Cardiac muscle cell (in vitro differentiated cells and primary cell): ENCODE data around the gene P2RX3. TPM values are rescaled to one million over a fixed set of nuclear protein-coding genes. Genes with fewer than 3 reads are reported as not detected.
"Not testable (repeated sequence)": the region's sequence is repeated elsewhere in the genome, so short reads cannot be mapped to it uniquely, and the experiment has no call there.

Source experiments
- DNase-seq, 2 donors: peaks; one replicate each; pipeline versions ENCODE4 v3.0.0 to v3.0.0-alpha.2; 2010 to 2017; ENCODE audit warnings: low read depth in 1 of 2, low spot score in 1 of 2
- H3K27ac ChIP-seq: fragments of 200-600 bp; sonication (generic); 2 replicates; pipeline ENCODE4 v1.5.1; 2016
- H3K27me3 ChIP-seq: fragments of 200-600 bp; sonication (generic); 2 replicates; pipeline ENCODE4 v1.6.0; 2016; ENCODE audit warnings: control low read depth
- H3K36me3 ChIP-seq: fragments of 200-600 bp; sonication (generic); 2 replicates; pipeline ENCODE4 v1.5.1; 2016; ENCODE audit warnings: control low read depth
- H3K4me1 ChIP-seq: fragments of 200-600 bp; sonication (generic); 2 replicates; pipeline ENCODE4 v1.8.1; 2017; ENCODE audit warnings: low read depth, mild to moderate bottlenecking, mixed run types
- H3K4me3 ChIP-seq: fragments of 200-600 bp; sonication (generic); 2 replicates; pipeline ENCODE4 v1.5.1; 2016; ENCODE audit warnings: mild to moderate bottlenecking
- H3K9me3 ChIP-seq: fragments of 200-600 bp; sonication (generic); 2 replicates; pipeline ENCODE4 v1.5.1; 2017; ENCODE audit warnings: low read depth, mild to moderate bottlenecking, control low read depth
- CTCF ChIP-seq: IDR thresholded peaks from 2 replicates; pipeline ENCODE4 v1.5.1; 2012; ENCODE audit warnings: low read depth, mild to moderate bottlenecking, low read length
- polyA plus RNA-seq: library from polyadenylated mRNA; unstranded; fragments of >200 nt; fragmentation: Nextera tagmentation; extraction: Ambion mirVana; gene quantifications from 2 replicates; pipeline ENCODE4 v1.2.1, GENCODE V29; 2016
- total RNA-seq: library from RNA; depleted of rRNA; stranded (reverse); fragments of >200 nt; gene quantifications from 2 replicates; pipeline ENCODE4 v1.2.3, GENCODE V29; 2016

The P2RX3 gene
- total and polyA plus RNA-seq, 2 experiments from 2014 or later: 0.09 to 0.62 TPM

GRCh38 chr11:57396744-57397143 is 58.6 kb downstream of the P2RX3 start:
- TF ChIP-seq CTCF: no peak
- Histone ChIP-seq H3K4me1 (no peaks in the 10 kb centered on the region), H3K4me3 (no peak overlapping the region), H3K9me3 (no peaks in the 10 kb centered on the region), H3K27ac (no peak overlapping the region), H3K27me3 (no peaks in the 10 kb centered on the region), H3K36me3 (no peaks in the 10 kb centered on the region)
- DNase-seq: no peak

GRCh38 chr11:57397394-57397990 is 59.3 kb downstream of the P2RX3 start:
- no peak for DNase-seq
- Histone ChIP-seq H3K9me3 (no peaks in the 10 kb centered on the region), H3K36me3 (no peaks in the 10 kb centered on the region), H3K4me3 (no peak overlapping the region), H3K4me1 (no peaks in the 10 kb centered on the region), H3K27ac (no peak overlapping the region), H3K27me3 (no peaks in the 10 kb centered on the region)
- no peak for TF ChIP-seq CTCF

GRCh38 chr11:57399221-57399620 is 61.1 kb downstream of the P2RX3 start:
- Histone ChIP-seq H3K4me3 (no peak overlapping the region), H3K27ac (no peak overlapping the region), H3K9me3 (no peaks in the 10 kb centered on the region), H3K4me1 (no peaks in the 10 kb centered on the region), H3K36me3 (no peaks in the 10 kb centered on the region), H3K27me3 (no peaks in the 10 kb centered on the region)
- no peak for TF ChIP-seq CTCF
- DNase-seq: no peak

GRCh38 chr11:57399972-57400578 is 61.9 kb downstream of the P2RX3 start:
- Histone ChIP-seq H3K36me3 (no peaks in the 10 kb centered on the region), H3K9me3 (no peaks in the 10 kb centered on the region), H3K4me3 (no peak overlapping the region), H3K4me1 (no peaks in the 10 kb centered on the region), H3K27me3 (no peaks in the 10 kb centered on the region), H3K27ac (no peak overlapping the region)
- no peak for TF ChIP-seq CTCF
- DNase-seq: no peak

GRCh38 chr11:57402188-57403002 is 64.2 kb downstream of the P2RX3 start:
- Histone ChIP-seq H3K4me3 (no peak overlapping the region), H3K36me3 (no peaks in the 10 kb centered on the region), H3K9me3 (no peaks in the 10 kb centered on the region), H3K27ac (no peak overlapping the region), H3K27me3 (no peaks in the 10 kb centered on the region), H3K4me1 (no peaks in the 10 kb centered on the region)
- TF ChIP-seq CTCF: no peak
- peak in 1 of 2 donors; percentile 9 for DNase-seq

GRCh38 chr11:57403003-57403801 is 65.0 kb downstream of the P2RX3 start:
- not testable (repeated sequence) for H3K4me3 ChIP-seq, H3K27ac ChIP-seq, H3K4me1 ChIP-seq, H3K9me3 ChIP-seq, H3K36me3 ChIP-seq, DNase-seq, H3K27me3 ChIP-seq
